SIG-M5 treated with dmso at 0.1 percent for 504 hours (cell line): Measurements from ENCODE around the gene AKR1C3.
"Not testable (repeated sequence)": the region's sequence is repeated elsewhere in the genome, so short reads cannot be mapped to it uniquely, and the experiment has no call there.

Experiments used
- DNase-seq: peaks from one replicate; lab custom pipeline; 2025; ENCODE audit not compliant: unreplicated experiment; lab: John Stamatoyannopoulos, UW

The AKR1C3 gene

DNA sequence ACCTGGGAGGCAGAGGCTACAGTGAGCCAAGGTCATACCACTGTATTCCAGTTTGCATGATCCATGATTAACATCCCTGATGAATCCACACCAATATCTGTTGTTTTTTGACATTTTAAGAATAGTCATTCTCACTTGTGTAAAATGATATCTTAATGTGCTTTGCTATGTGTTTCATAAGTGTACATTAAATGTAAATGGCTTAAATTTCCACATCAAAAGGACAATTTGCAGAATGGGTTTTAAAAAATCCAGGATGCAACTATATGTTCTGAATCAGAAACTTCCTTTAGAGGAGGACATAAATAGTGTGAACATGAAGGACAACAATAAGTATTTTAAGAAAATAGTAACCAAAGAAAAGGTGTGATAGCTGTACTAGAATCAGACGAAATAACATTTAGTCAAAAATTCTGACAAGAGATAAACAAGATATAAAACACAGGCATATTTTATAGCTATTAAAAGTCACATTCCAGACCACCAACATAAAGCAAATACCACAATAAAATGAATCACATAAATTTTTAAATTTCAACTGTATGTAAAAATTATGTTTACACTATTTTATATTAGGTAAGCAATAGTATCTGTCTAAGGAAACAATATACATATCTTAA is 42.4 kb downstream of the AKR1C3 start:
- DNase-seq, result no peak

DNA sequence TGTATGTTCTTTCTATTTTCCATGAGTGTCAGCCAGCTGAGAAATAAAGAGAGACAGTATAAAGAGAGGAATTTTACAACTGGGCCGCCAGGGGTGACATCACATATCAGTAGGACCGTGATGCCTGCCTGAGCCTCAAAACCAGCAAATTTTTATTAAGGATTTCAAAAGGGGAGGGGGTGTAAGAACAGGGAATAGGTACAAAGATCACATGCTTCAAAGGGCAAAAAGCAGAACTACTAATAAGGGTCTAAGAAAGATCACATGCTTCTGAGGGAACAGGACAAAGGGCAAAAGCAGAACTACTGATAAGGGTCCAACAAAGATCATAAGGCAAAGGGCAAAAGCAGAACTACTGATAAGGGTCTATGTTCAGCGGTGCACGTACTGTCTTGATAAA is 43.5 kb downstream of the AKR1C3 start:
- DNase-seq, result not testable (repeated sequence)

DNA sequence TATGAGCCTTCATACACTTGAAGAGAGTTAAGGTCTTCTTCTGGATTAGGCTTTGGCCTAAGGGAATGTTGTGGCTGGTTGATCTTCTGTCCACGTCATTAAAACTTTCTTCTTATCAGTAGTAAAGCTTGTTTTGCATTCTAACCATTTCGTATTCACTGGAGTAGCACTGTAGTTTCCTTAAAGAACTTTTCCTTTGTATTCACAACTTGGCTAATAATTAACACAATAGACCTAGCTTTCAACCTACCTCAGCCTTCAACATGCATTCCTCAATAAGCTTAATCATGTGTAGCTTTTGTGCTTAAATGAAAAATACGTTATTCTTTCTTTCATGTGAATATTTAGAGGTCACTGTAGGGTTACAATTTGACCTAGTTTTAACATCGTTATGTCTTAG is 48.0 kb downstream of the AKR1C3 start:
- DNase-seq, result no peak

DNA sequence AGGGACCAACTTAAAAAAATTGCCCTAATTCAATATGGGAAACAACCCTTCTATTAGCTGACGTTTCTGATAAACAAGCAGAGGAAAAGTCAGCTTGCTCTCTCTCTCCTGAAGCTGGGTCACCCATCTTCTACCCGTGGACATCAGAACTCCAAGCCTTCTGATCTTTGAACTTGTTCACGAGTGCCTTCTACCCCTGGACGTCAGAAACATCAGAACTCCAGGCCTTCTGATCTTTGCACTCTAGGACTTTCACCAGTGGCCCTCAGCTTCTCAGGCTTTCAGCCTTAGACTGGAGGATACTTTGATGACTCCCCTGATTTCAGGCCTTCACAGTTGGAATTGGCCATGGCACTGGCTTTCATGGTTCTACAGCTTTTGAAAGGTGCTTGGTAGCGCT is 48.9 kb downstream of the AKR1C3 start:
- DNase-seq, result no peak

DNA sequence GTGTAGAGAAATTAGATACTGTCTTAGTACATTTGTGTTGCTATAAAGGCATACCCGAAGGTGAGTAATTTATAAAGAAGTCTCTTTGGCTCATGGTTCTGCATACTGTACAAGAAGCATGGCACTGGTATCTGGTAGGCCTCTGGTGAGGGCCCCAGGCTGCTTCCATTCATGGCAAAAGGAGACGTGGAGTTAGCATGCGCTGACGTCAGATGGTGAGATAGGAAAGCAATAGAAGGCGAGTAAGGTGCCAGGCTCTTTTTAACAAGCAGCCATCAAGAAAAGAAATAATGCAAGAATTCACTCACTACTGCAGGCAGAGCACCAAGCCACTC is 52.7 kb downstream of the AKR1C3 start:
- no peak for DNase-seq

DNA sequence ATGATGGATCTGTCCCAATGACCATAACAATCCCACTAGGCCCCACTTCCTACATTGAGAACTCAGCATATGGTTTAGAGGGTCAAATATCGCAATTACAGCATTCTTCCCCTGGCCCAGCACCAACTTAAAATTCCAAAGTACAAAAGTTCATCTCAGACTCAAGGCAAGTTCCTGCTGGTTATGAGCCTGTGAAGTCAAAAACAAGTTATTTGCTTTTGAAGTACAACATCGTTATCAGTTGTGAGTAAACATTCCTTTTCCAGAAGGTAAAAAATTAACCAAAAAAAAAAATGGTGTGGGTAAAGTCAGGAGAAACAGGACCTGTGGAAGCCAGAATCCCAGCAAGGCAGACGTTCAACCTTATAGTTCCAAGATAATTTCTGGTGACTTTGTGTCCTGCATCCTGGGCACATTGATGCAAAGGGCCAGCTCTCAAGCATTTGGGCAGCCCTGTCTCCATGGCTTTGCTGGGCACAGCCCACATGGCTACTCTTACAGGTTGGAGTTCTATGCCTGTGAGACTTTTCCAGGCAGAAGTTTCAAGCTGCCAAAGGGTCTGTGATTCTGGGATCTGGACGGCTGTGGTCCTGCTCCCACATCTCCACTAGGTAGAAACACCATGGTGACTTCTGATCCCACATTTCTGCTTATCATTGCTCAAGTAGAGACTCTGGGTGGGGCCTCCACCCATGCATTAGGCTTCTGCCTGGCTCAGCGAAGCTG is 53.2 kb downstream of the AKR1C3 start:
- DNase-seq, result no peak

DNA sequence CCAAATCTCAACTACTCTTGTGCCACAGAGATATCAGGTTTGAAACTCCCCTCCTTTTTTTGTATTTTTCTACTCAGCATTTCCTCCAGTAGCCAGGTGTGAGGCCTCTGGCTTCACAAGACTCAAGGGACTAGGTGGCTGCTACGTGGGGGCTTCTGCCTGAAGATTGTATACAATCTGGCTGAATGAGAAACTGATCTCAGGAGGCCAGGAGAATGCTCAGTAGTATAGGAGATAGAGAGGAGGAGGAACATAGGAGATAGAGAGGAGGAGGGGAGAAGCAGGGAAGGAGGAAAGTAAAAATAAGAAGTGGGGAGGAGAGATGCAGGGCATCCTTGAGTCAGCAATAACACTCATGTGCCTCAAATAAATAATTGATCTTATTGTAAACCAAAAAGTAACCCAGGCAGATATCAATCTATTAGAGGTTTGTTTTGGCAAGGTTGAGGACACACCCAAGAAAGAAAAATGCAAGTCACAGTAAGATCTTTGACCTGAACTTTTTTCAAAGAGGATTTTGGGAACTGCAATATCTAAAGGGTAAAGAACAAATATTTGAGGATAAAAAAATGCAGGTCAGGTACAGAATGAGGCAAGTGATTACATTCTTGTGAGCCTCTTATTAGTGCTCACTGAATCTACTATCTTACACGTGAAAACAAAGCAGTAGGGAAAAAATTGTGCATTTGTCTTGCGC is 53.9 kb downstream of the AKR1C3 start:
- no peak for DNase-seq

DNA sequence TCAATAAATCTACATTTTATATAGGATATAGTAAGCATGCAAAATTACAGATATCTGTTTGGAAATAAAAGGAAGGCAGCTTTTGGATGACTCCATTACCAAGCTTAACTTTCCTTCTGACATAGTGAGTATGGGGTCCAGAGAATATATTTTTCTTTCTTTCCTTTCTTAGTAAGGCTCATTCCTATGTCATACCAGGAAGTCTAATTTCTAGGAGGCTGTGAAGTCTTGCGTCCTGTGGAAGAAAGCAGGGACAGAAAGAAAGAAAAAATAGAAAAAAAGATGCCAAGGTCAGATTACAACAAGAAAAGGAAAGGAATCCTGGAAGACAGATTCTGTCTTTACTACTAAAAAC is 54.4 kb downstream of the AKR1C3 start:
- DNase-seq, result no peak

DNA sequence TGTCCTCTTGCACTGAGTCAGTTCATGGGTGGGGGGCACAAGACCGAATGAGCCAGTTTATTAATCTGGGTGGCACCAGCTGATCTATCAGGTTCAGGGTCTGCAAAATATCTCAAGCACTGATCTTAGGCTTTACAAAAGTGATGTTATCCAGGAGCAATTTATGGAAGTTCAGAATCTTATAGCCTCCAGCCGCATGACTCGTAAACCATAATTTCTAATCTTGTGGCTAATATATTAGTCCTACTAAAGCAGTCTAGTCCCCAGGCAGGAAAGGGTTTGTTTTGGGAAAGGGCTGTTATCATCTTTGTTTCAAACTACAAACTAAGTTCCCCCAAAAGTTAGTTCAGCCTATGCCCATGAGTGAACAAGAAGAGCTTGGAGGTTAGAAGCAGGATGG is 56.9 kb downstream of the AKR1C3 start:
- DNase-seq, result no peak

DNA sequence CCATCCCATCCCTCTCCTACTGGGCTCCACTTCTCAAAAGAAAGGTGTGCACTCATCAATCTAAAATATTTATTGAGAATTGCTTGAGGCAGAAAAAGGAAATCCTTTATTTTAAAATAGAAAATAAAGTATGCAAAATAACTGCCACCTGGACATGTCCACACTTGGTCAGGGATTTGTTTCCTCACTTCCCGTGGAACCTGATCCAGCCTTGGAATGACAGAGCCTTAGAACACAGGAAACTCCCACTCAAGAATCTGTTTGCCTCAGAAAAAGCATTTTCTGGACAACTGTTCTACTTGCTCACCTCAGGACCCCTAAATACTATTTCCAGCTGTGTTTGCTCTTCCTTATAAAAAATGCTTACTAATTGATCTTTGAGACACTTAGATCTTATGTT is 61.7 kb downstream of the AKR1C3 start:
- DNase-seq, result no peak
